Daoy (cell line): ENCODE results near the gene ITGB1BP1. TPM values are rescaled to one million over a fixed set of nuclear protein-coding genes. Genes with fewer than 3 reads are reported as not detected.
"Not testable (repeated sequence)": the region's sequence is repeated elsewhere in the genome, so short reads cannot be mapped to it uniquely, and the experiment has no call there.

Source experiments
- DNase-seq: peaks from one replicate; pipeline ENCODE4 v3.0.0-alpha.2; 2015; ENCODE audit warnings: low read depth
- total RNA-seq: library from RNA; depleted of rRNA; stranded (reverse); fragments of >200 nt; shearing (Covaris generic); gene quantifications from 2 replicates; pipeline ENCODE4 v1.2.3, GENCODE V29; 2014

The ITGB1BP1 gene
- total RNA-seq, 1 experiment from 2014 or later = 34.5 TPM

- DNase-seq = no peak
These were observed 22.9 kb downstream of the ITGB1BP1 start for GRCh38 chr2:9400268-9401058.

- DNase-seq = no peak
These were observed 24.2 kb downstream of the ITGB1BP1 start for GRCh38 chr2:9398881-9399780.

GRCh38 chr2:9398251-9398650, 25.1 kb downstream of the ITGB1BP1 start:
- not testable (repeated sequence) for DNase-seq

- no peak for DNase-seq
These were observed 26.1 kb downstream of the ITGB1BP1 start for GRCh38 chr2:9397201-9397600.

- no peak for DNase-seq
These were observed 28.5 kb downstream of the ITGB1BP1 start for GRCh38 chr2:9394816-9395215.

GRCh38 chr2:9392898-9393765, 30.2 kb downstream of the ITGB1BP1 start:
- DNase-seq = no peak

GRCh38 chr2:9391961-9392720, 31.2 kb downstream of the ITGB1BP1 start:
- no peak for DNase-seq

- DNase-seq = no peak
These were observed 32.3 kb downstream of the ITGB1BP1 start for GRCh38 chr2:9390991-9391390.

- DNase-seq = no peak
These were observed 33.0 kb downstream of the ITGB1BP1 start for GRCh38 chr2:9390151-9390850.

GRCh38 chr2:9388950-9389911, 34.1 kb downstream of the ITGB1BP1 start:
- no peak for DNase-seq

GRCh38 chr2:9388199-9388681, 35.1 kb downstream of the ITGB1BP1 start:
- no peak for DNase-seq

GRCh38 chr2:9385841-9386240, 37.5 kb downstream of the ITGB1BP1 start:
- DNase-seq = no peak

GRCh38 chr2:9384521-9384920, 38.8 kb downstream of the ITGB1BP1 start:
- no peak for DNase-seq

- no peak for DNase-seq
These were observed 40.6 kb downstream of the ITGB1BP1 start for GRCh38 chr2:9382604-9383235.

GRCh38 chr2:9380702-9381628, 42.4 kb downstream of the ITGB1BP1 start:
- peak; percentile 82 for DNase-seq

GRCh38 chr2:9379391-9379755, 44.0 kb downstream of the ITGB1BP1 start:
- no peak for DNase-seq
